ENCODE results near the gene BDKRB1. TPM values are rescaled to one million over a fixed set of nuclear protein-coding genes. Genes with fewer than 3 reads are reported as not detected.

The BDKRB1 gene
- total RNA-seq, 1 experiment from 2014 or later = not detected

GRCh38 chr14:96242126-96242525 is 13.9 kb upstream of the BDKRB1 start:
- Histone ChIP-seq H3K4ac (ENCODE audit: low read depth, low read length) (no peak overlapping the region), H3K9ac (ENCODE audit: extremely low read depth, insufficient read length, low read length) (no peak overlapping the region), H3K27ac (ENCODE audit: insufficient read length, low read depth, low read length) (no peak overlapping the region), H3K79me2 (ENCODE audit: insufficient read depth, low read length) (no peaks in the 10 kb centered on the region), H3T11ph (ENCODE audit: low read length) (no peak overlapping the region), H2BK20ac (ENCODE audit: low read depth, low read length, poor library complexity, severe bottlenecking) (no peak overlapping the region), H3K14ac (ENCODE audit: insufficient read depth, low read length) (no peak overlapping the region), H3K23ac (ENCODE audit: insufficient read length, low read depth, low read length) (no peak overlapping the region), H3K79me1 (ENCODE audit: insufficient read depth, low read depth, low read length, poor library complexity, severe bottlenecking) (no peaks in the 10 kb centered on the region), H3K23me2 (ENCODE audit: insufficient read length, low read depth, low read length, poor library complexity, severe bottlenecking) (no peaks in the 10 kb centered on the region), H2BK5ac (ENCODE audit: insufficient read length, low read length) (no peak overlapping the region), H4K8ac (replicated peaks; ENCODE audit: insufficient read length, low read depth, low read length) (no peak overlapping the region), H2AFZ (ENCODE audit: low read length) (no peak overlapping the region), H3K56ac (ENCODE audit: insufficient read length, low read depth, low read length) (no peak overlapping the region), H2BK12ac (ENCODE audit: insufficient read length, low read depth, low read length) (no peak overlapping the region), H4K5ac (ENCODE audit: insufficient read length, low read depth, low read length) (no peak overlapping the region), H3K4me2 (ENCODE audit: insufficient read depth, insufficient read length, low read length) (no peak overlapping the region), H4K91ac (ENCODE audit: insufficient read length, low read depth, low read length) (no peak overlapping the region), H3K4me1 (ENCODE audit: insufficient read depth, low read length) (no peaks in the 10 kb centered on the region), H4K20me1 (ENCODE audit: control insufficient read depth, insufficient read depth, insufficient read length) (no peaks in the 10 kb centered on the region), H3K9me3 (ENCODE audit: control insufficient read depth, low read depth, low read length) (no peaks in the 10 kb centered on the region), H2BK120ac (ENCODE audit: low read depth, low read length, poor library complexity, severe bottlenecking) (no peak overlapping the region), H2AK5ac (ENCODE audit: insufficient read length, low read length) (no peak overlapping the region), H2BK15ac (ENCODE audit: low read depth, low read length) (no peak overlapping the region), H3K27me3 (ENCODE audit: insufficient read depth, low read length) (no peaks in the 10 kb centered on the region), H3K18ac (ENCODE audit: insufficient read length, low read depth, low read length) (no peak overlapping the region)
- DNase-seq = no peak
- H3K36me3 Mint-ChIP-seq (ENCODE audit: insufficient read depth in 1 of 3, low read depth in 3 of 3) = no peaks in the 10 kb centered on the region
- WGBS (ENCODE audit: extremely low coverage, insufficient read length, low lambda C conversion rate) = no CpG with 5 or more reads among the region's 10 CpGs
- peaks cover 8 to 14% of the 10 kb centered on the region in 2 experiments; a peak in 4 of 5 replicates for H3K9me3 Mint-ChIP-seq
- H3K4me1 Mint-ChIP-seq = no peaks in the 10 kb centered on the region
- peaks cover 9% of the 10 kb centered on the region for H3K27me3 Mint-ChIP-seq (ENCODE audit: low read depth)
- no peak overlapping the region for H3K4me3 Mint-ChIP-seq
- TF ChIP-seq CTCF (conservative IDR thresholded peaks at IDR 0.05) = no peak
- no peak overlapping the region; a peak in 1 of 7 replicates for H3K27ac Mint-ChIP-seq

Data from H9 (cell line).